ENCODE measurements around the gene FNDC11.

DNA sequence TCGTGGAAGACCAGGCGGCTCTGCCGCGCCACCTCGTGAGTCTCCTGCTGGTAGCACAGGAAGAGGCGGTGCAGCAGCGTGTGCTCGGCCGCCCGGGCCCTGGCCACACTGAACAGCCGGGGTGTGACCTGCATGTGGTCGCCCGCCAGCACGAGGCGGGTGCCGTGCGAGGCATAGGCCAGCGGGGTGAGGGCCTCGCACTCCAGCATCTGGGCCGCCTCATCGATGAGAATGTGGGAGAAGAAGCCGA lies 13.1 kb downstream of the FNDC11 start:
- TF ChIP-seq POLR2AphosphoS5 (IDR thresholded peaks at IDR 0.05) (peak in 1 of 3 donors; percentile 15), POLR2A (IDR thresholded peaks at IDR 0.05) (no peak)
- TF ChIP-seq, protein P1, sequence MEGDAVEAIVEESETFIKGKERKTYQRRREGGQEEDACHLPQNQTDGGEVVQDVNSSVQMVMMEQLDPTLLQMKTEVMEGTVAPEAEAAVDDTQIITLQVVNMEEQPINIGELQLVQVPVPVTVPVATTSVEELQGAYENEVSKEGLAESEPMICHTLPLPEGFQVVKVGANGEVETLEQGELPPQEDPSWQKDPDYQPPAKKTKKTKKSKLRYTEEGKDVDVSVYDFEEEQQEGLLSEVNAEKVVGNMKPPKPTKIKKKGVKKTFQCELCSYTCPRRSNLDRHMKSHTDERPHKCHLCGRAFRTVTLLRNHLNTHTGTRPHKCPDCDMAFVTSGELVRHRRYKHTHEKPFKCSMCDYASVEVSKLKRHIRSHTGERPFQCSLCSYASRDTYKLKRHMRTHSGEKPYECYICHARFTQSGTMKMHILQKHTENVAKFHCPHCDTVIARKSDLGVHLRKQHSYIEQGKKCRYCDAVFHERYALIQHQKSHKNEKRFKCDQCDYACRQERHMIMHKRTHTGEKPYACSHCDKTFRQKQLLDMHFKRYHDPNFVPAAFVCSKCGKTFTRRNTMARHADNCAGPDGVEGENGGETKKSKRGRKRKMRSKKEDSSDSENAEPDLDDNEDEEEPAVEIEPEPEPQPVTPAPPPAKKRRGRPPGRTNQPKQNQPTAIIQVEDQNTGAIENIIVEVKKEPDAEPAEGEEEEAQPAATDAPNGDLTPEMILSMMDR (IDR thresholded peaks at IDR 0.05 in 8 of 11, conservative IDR thresholded peaks at IDR 0.05 in 3 of 11), result peak in 1 of 11 experiments; percentile 3
